GM19372 (cell line): ENCODE data around the gene VWA8.

Experiments used
- ATAC-seq: cut with Tn5 transposase; IDR thresholded peaks from one replicate; pipeline ENCODE4 v1.9.1; 2021; ENCODE audit warnings: mild to moderate bottlenecking, low read depth, moderate library complexity; ENCODE audit not compliant: unreplicated experiment

VWA8 gene

DNA sequence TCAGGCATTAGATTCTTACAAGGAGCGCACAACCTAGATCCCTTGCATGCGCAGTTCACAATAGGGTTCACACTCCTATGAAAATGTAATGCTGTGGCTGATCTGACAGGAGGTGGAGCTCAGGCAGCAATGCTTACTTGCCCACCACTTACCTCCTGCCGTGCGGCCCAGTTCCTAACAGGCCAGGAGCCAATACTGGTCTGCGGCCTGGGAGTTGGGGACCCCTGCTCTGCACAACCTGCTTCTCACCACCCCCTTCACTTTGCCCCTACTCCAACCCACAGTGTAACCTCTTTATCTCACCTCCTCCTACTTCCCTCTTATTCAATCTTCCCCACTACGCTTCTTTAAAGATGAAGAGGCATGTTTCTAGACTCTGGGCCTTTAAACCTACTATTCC, 263.3 kb downstream of the VWA8 start:
- ATAC-seq, result no peak

DNA sequence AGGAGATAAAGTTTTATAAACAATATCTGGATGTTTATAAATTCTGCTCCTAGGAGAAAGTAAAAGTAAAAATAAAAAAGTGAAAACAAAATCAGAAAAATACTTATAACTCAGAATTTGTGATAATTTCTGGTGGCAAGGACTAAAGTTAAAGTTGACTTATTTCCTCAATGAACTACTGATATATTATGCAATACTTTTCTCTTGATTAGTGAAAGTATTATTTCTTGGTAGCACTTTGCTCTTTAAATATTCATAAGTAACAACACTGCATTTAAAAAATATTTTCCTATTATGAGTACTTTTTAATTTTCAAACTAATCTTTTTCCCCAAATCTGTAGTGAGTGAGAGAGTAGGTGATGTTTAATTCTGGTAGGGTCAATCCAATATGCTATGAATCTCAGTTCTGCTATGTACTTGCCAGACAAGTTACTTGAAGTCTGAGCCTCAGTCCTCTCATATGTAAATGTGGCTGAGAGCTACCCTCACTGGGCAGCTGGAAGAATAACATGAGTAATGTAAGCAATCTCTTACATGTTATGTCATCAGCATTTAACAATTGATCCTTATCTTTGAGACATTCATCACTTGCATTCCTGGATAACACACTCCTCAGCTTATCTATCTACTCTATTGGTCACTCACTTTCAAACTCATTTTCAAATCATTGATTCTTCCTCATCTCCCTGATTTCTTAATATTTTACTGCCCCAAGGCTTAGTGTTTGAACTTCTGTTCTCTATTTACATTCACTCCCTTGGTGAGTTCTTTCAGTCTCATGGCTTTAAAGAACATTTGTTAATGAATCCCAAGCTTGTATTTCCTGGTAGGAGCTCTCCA, 264.5 kb downstream of the VWA8 start:
- no peak for ATAC-seq

- no peak for ATAC-seq
Observed at GRCh38 chr13:41694545-41695301, 266.2 kb downstream of the VWA8 start.

DNA sequence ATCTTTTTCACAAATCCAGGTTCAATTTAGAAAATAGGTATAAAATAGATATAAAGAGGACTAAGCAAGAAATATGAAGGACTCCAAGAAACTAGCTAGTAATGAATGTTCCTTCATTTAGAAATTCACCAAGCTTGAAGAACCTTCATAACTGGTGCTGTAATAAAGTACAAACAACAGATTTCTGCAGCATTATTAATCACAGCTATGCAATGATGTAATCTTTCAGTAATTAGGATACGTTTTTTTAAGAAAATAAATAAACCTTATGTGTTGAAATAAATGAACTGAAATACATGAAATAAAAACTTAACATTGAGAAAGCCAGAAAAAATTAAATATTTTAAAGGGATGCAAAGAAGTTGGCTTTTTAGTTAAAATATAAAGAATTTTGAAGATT, 267.5 kb downstream of the VWA8 start:
- no peak for ATAC-seq

DNA sequence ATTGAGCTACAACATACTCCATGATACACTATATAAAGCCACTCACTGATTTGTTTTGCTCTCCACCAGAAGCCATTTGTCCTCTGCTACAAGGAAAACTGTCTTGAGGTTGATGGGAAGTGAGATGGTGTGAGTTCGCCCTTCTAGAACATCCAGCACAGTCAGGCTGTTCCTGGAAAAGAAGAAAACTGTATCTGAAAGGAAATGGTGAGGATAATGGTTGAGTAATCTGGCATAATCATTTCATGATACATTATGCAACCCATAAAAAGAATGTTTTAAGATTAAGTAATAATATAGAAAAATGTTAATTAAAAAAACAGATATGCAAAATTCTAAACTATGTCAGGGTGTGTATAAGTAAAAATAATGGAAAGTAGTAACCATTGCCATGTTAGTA, 269.6 kb downstream of the VWA8 start:
- ATAC-seq, result no peak

DNA sequence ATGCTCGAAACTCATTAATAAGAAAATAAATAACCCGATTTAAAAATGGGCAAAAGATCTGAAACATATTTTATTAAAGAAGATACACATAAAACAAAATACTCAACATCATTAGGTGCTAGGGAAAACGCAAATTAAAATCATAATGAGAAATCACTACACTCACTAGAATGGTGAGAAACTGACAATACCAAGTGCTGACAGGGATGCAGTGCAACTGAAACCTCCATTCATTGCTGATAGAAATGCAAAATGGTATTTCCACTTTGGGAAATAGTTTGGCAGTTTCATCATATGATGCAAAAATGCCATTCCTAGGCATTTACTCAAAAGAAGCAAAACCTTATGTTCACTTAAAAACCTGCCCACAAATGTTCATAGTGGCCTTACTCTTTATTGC, 278.1 kb downstream of the VWA8 start:
- ATAC-seq, result no peak

GRCh38 chr13:41682001-41682400, 278.9 kb downstream of the VWA8 start:
- no peak for ATAC-seq

DNA sequence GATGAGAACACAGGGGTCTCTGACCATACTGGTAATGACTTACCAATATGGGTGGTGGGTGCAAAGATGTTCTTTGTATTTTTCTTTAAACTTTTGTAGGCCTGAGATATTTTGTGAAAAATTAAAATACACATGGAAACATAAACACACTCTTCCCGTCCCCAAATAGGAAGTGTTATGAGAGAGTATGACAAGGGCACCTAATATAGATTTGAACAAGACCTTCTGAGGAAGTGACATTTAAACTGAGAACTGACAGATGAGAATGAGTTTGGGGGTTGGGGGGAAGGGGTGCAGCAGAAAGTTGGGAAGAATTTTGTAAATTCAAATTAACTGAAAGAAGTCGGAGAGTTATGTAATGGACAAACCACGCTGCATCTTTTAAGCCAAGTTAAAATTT, 279.3 kb downstream of the VWA8 start:
- ATAC-seq, result no peak

DNA sequence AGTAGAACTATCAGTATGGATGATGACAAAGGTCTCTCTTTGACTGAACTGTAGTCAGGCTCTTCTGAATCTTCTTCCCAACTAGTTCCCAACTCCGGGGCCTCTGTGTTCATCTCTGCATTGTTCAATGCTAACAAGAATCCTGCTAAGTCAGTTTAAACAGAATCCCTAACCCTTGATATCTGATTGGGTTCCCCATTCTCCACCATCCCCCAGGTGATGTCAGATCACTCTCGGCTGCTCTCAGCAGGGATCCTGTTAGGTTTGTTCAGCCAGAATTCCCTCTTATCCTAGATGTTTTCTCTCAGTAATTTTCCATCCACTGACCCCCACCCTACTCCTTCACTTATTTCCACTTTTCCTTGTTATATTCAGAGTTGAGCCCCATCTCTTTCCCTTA, 280.0 kb downstream of the VWA8 start:
- no peak for ATAC-seq

DNA sequence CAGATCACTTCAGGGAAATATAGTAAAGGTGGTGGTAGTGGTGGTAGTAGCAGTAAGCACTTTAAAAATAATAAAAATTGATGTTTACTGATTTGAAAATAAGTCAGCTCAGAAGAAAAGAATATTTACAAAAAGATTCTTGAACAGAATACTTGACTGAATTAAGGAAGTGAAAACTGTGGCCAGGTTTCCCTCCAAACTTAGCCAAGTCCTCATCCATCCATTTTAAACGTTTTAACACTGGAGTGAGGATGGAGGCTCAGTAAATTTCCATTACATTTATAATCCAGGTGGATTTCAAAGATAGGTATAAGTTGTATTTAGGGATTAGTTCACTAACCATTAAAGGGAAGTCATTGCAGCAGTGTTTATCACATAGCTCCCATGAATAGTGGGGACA, 282.1 kb downstream of the VWA8 start:
- no peak for ATAC-seq

- no peak for ATAC-seq
Observed at GRCh38 chr13:41678249-41678648, 282.7 kb downstream of the VWA8 start.

DNA sequence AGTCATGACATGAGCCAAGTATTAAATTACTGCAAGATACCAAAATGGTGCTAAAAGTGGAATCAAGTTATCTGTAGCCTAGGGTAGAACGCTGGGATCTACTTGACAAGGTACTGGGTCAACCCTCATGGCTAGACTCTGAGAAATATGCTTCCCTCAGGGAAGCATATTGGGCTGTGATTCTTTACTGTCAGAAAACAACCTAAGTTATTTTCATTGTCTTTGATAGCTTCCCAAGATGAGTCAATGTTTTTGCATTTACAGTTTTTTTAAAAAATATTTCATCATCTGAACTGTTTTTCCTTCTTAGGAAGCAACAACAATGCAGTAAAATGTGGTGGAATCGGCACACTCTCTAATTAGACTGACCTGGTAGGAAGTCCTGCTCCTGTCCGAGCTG, 285.6 kb downstream of the VWA8 start:
- no peak for ATAC-seq

GRCh38 chr13:41674246-41674645, 286.7 kb downstream of the VWA8 start:
- no peak for ATAC-seq

- ATAC-seq, result no peak
Observed at GRCh38 chr13:41673640-41674039, 287.3 kb downstream of the VWA8 start.

- ATAC-seq, result no peak
Observed at GRCh38 chr13:41670873-41671443, 290.0 kb downstream of the VWA8 start.

- ATAC-seq, result peak; percentile 68
Observed at GRCh38 chr13:41668130-41668757, 292.7 kb downstream of the VWA8 start.

GRCh38 chr13:41666644-41667043, 294.3 kb downstream of the VWA8 start:
- no peak for ATAC-seq

- no peak for ATAC-seq
Observed at GRCh38 chr13:41660411-41660810, 300.5 kb downstream of the VWA8 start.

GRCh38 chr13:41658057-41658661, 302.8 kb downstream of the VWA8 start:
- no peak for ATAC-seq

GRCh38 chr13:41655997-41656396, 304.9 kb downstream of the VWA8 start:
- ATAC-seq, result no peak

DNA sequence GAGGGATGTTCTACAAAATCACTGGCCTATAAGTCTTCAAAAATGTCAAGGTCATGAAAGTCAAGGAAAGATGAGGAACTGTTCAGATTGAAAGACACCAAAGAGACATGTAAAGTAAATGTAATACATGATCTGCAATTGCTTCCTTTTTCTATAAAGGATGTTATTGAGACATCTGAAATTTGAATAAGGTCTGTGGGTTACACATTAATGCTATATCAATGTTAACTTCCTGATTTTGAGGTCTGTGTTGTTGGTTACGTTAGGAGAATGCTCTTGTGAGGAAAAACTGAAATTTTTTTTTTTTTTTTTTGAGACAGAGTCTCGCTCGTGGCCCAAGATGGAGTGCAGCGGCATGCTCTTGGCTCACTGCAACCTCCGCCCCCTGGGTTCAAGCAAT, 306.1 kb downstream of the VWA8 start:
- ATAC-seq, result no peak
